Mesendoderm (in vitro differentiated cells): ENCODE results near the gene DNPH1.

Experiments
- DNase-seq: peaks from one replicate; pipeline ENCODE4 v3.0.0; 2013
- H2AK5ac ChIP-seq: 2 replicates; pipeline ENCODE4 v1.6.1; 2013; ENCODE audit warnings: low read length, inconsistent platforms
- H2BK120ac ChIP-seq: 2 replicates; pipeline ENCODE4 v1.6.1; 2013; ENCODE audit warnings: low read depth, mild to moderate bottlenecking, low read length, moderate library complexity, mixed read lengths
- H2BK15ac ChIP-seq: replicated peaks from 2 replicates; pipeline ENCODE4 v1.6.1; 2013; ENCODE audit warnings: low read depth, mild to moderate bottlenecking, moderate library complexity
- H2BK5ac ChIP-seq: 2 replicates; pipeline ENCODE4 v1.6.1; 2013; ENCODE audit warnings: low read length, inconsistent platforms
- H3K18ac ChIP-seq: 2 replicates; pipeline ENCODE4 v1.6.1; 2013; ENCODE audit warnings: mild to moderate bottlenecking, low read length, mixed read lengths
- H3K23ac ChIP-seq: one replicate; pipeline ENCODE4 v1.6.1; 2013; ENCODE audit warnings: low read length
- H3K27ac ChIP-seq: 2 replicates; pipeline ENCODE4 v1.5.1; 2013; ENCODE audit warnings: low read depth, mild to moderate bottlenecking, inconsistent platforms, low read length, moderate library complexity
- H3K27me3 ChIP-seq: 2 replicates; pipeline ENCODE4 v1.6.1; 2013; ENCODE audit warnings: low read length, control low read depth, mild to moderate bottlenecking, inconsistent platforms; ENCODE audit not compliant: insufficient read depth, poor library complexity
- H3K36me3 ChIP-seq: 2 replicates; pipeline ENCODE4 v1.6.1; 2013; ENCODE audit warnings: low read length, inconsistent platforms; ENCODE audit not compliant: control insufficient read depth, insufficient read depth
- H3K4ac ChIP-seq: one replicate; pipeline ENCODE4 v1.6.1; 2013; ENCODE audit warnings: low read depth, mild to moderate bottlenecking, low read length, moderate library complexity
- H3K4me1 ChIP-seq: 2 replicates; pipeline ENCODE4 v1.6.1; 2013; ENCODE audit warnings: low read depth, low read length, inconsistent platforms; ENCODE audit not compliant: control insufficient read depth
- H3K4me2 ChIP-seq: 2 replicates; pipeline ENCODE4 v1.6.1; 2013; ENCODE audit warnings: low read length
- H3K4me3 ChIP-seq: 2 replicates; pipeline ENCODE4 v1.5.1; 2013; ENCODE audit warnings: mild to moderate bottlenecking, low read length
- H3K56ac ChIP-seq: one replicate; pipeline ENCODE4 v1.6.1; 2013; ENCODE audit warnings: low read length
- H3K79me1 ChIP-seq: 2 replicates; pipeline ENCODE4 v1.6.1; 2013; ENCODE audit warnings: low read length, inconsistent platforms
- H3K79me2 ChIP-seq: 2 replicates; pipeline ENCODE4 v1.6.1; 2013; ENCODE audit warnings: mild to moderate bottlenecking, low read length; ENCODE audit not compliant: control insufficient read depth, insufficient read depth
- H3K9ac ChIP-seq: 2 replicates; pipeline ENCODE4 v1.6.1; 2013; ENCODE audit warnings: low read length, inconsistent platforms
- H4K5ac ChIP-seq: one replicate; pipeline ENCODE4 v1.6.1; 2013; ENCODE audit warnings: low read length
- H4K8ac ChIP-seq: one replicate; pipeline ENCODE4 v1.6.1; 2013; ENCODE audit warnings: low read depth, mild to moderate bottlenecking, control low read depth, low read length, moderate library complexity
- WGBS: extraction: QIAGEN DNeasy Blood & Tissue Kit; methylation state at CpG from one replicate; pipeline ENCODE4 v1.1.7; 2013; ENCODE audit warnings: low lambda C conversion rate, missing lambda C conversion rate; ENCODE audit not compliant: insufficient coverage; ENCODE audit errors: extremely low coverage; 5-methylcytosine and 5-hydroxymethylcytosine counted together

The DNPH1 gene

DNA sequence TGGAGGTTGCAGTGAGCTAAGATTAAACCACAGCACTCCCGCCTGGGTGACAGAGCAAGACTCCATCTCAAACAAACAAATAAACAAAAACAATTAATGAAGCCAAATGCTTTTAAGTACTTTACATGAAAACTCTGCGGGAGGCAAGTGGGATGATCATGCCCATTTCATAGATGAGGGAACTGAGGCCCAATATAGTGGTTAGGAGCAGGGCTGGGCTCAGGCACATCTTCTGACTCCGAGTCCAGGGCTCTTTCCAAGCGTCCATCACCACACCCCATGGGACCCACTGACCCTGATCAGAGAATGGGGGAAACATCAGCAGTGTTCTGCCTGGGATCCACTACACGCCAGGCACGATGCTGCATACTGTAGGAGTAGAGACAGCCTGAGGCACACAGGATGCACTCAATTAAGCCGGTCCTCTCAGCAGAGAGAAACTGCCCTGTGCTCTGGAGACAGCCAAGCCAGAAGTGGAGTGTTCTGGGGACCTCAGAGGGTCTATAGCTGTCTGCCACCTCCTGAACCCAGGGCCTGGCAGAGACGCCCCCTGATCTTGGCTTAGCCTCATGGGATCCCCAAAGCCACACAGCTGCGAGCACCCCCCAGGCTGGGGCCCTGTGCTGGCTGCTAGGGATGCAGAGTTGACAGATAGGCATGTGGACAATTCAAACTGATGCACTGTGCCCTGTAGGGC, 27.5 kb upstream of the DNPH1 start:
- no peaks in the 10 kb centered on the region for H3K27me3 ChIP-seq
- no peak overlapping the region for H3K9ac ChIP-seq
- H3K56ac ChIP-seq = no peak overlapping the region
- H3K4me1 ChIP-seq = no peaks in the 10 kb centered on the region
- H4K5ac ChIP-seq = no peak overlapping the region
- no peak overlapping the region for H2BK120ac ChIP-seq
- no peaks in the 10 kb centered on the region for H3K79me1 ChIP-seq
- no peak overlapping the region for H2BK5ac ChIP-seq
- no CpG with 5 or more reads among the region's 9 CpGs for WGBS
- no peak overlapping the region for H3K4me2 ChIP-seq
- H3K36me3 ChIP-seq = no peaks in the 10 kb centered on the region
- H2AK5ac ChIP-seq = no peak overlapping the region
- H3K79me2 ChIP-seq = no peaks in the 10 kb centered on the region
- no peak overlapping the region for H3K4me3 ChIP-seq
- H2BK15ac ChIP-seq = no peak overlapping the region
- H3K23ac ChIP-seq = no peak overlapping the region
- no peak overlapping the region for H3K4ac ChIP-seq
- DNase-seq = no peak
- H3K18ac ChIP-seq = no peak overlapping the region
- H4K8ac ChIP-seq = no peak overlapping the region
- H3K27ac ChIP-seq = no peak overlapping the region

GRCh38 chr6:43255408-43256054, 26.2 kb upstream of the DNPH1 start:
- no peak for DNase-seq
- Histone ChIP-seq H3K4me1 (no peaks in the 10 kb centered on the region), H2AK5ac (no peak overlapping the region), H3K9ac (no peak overlapping the region), H3K4me3 (no peak overlapping the region), H4K8ac (no peak overlapping the region), H2BK120ac (no peak overlapping the region), H3K27me3 (no peaks in the 10 kb centered on the region), H3K4ac (no peak overlapping the region), H3K36me3 (no peaks in the 10 kb centered on the region), H3K79me2 (no peaks in the 10 kb centered on the region), H3K18ac (no peak overlapping the region), H3K4me2 (no peak overlapping the region), H3K56ac (no peak overlapping the region), H4K5ac (no peak overlapping the region), H3K27ac (no peak overlapping the region), H2BK15ac (no peak overlapping the region), H2BK5ac (no peak overlapping the region), H3K79me1 (no peaks in the 10 kb centered on the region), H3K23ac (no peak overlapping the region)
- no CpG with 5 or more reads among the region's 11 CpGs for WGBS

GRCh38 chr6:43254846-43255245, 25.6 kb upstream of the DNPH1 start:
- Histone ChIP-seq H3K79me2 (no peaks in the 10 kb centered on the region), H3K4me3 (no peak overlapping the region), H2AK5ac (no peak overlapping the region), H3K79me1 (no peaks in the 10 kb centered on the region), H3K18ac (no peak overlapping the region), H3K23ac (no peak overlapping the region), H2BK15ac (no peak overlapping the region), H4K8ac (no peak overlapping the region), H3K9ac (no peak overlapping the region), H3K4me1 (no peaks in the 10 kb centered on the region), H3K56ac (no peak overlapping the region), H2BK5ac (no peak overlapping the region), H3K27me3 (no peaks in the 10 kb centered on the region), H3K27ac (no peak overlapping the region), H3K4ac (no peak overlapping the region), H4K5ac (no peak overlapping the region), H3K4me2 (no peak overlapping the region), H2BK120ac (no peak overlapping the region), H3K36me3 (no peaks in the 10 kb centered on the region)
- WGBS = no CpG with 5 or more reads among the region's 11 CpGs
- no peak for DNase-seq

GRCh38 chr6:43254138-43254817, 25.0 kb upstream of the DNPH1 start:
- Histone ChIP-seq H3K79me1 (no peaks in the 10 kb centered on the region), H3K27me3 (no peaks in the 10 kb centered on the region), H3K79me2 (no peaks in the 10 kb centered on the region), H2BK15ac (no peak overlapping the region), H3K36me3 (no peaks in the 10 kb centered on the region), H3K9ac (no peak overlapping the region), H3K27ac (no peak overlapping the region), H2AK5ac (no peak overlapping the region), H3K23ac (no peak overlapping the region), H2BK120ac (no peak overlapping the region), H3K4me1 (no peaks in the 10 kb centered on the region), H3K4me2 (no peak overlapping the region), H3K18ac (no peak overlapping the region), H2BK5ac (no peak overlapping the region), H4K8ac (no peak overlapping the region), H3K4ac (no peak overlapping the region), H3K4me3 (no peak overlapping the region), H3K56ac (no peak overlapping the region), H4K5ac (no peak overlapping the region)
- WGBS = no CpG with 5 or more reads among the region's 15 CpGs
- DNase-seq = no peak

DNA sequence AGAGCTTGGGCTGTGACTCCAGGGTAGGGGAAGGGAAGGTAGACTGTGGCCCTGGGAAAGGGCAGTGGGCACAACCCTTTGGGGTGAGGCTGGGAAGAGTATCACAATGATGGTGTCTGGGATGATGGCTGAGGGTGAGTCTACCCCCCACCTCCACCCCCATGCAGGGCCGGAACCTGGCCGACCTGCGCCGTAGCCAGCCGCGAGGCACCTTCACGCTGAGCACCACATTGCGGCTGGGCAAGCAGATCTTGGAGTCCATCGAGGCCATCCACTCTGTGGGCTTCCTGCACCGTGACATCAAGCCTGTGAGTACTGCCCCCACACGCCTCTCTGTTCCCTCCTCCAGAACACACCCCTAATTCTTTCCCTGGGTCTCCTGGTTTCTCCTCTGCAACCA, 24.1 kb upstream of the DNPH1 start:
- Histone ChIP-seq H3K56ac (no peak overlapping the region), H3K36me3 (no peaks in the 10 kb centered on the region), H2AK5ac (no peak overlapping the region), H2BK15ac (no peak overlapping the region), H3K9ac (no peak overlapping the region), H3K23ac (no peak overlapping the region), H3K4me2 (no peak overlapping the region), H3K27ac (no peak overlapping the region), H3K4me3 (no peak overlapping the region), H4K8ac (no peak overlapping the region), H3K79me1 (no peaks in the 10 kb centered on the region), H2BK5ac (no peak overlapping the region), H4K5ac (no peak overlapping the region), H3K18ac (no peak overlapping the region), H3K79me2 (no peaks in the 10 kb centered on the region), H3K27me3 (no peaks in the 10 kb centered on the region), H3K4me1 (no peaks in the 10 kb centered on the region), H3K4ac (no peak overlapping the region), H2BK120ac (no peak overlapping the region)
- no peak for DNase-seq
- WGBS = no CpG with 5 or more reads among the region's 11 CpGs
